Neuronal stem cell (in vitro differentiated cells): ENCODE results near the gene TMEM134.
A peak's percentile ranks its signal among the peaks of the same experiment; 100 is the strongest.

Experiments
- DNase-seq: peaks from one replicate; pipeline ENCODE4 v3.0.0-alpha.2; 2013; ENCODE audit warnings: low spot score
- H2AFZ ChIP-seq: one replicate; pipeline ENCODE4 v1.6.1; 2013; ENCODE audit warnings: mild to moderate bottlenecking, low read length, inconsistent platforms
- H2AK5ac ChIP-seq: 2 replicates; pipeline ENCODE4 v1.6.1; 2013; ENCODE audit warnings: low read depth, mild to moderate bottlenecking, inconsistent platforms, low read length, moderate library complexity, mixed read lengths
- H2BK120ac ChIP-seq: 2 replicates; pipeline ENCODE4 v1.6.1; 2013; ENCODE audit warnings: low read depth, mild to moderate bottlenecking, inconsistent platforms, low read length, moderate library complexity, mixed read lengths
- H2BK12ac ChIP-seq: one replicate; pipeline ENCODE4 v1.6.1; 2013; ENCODE audit warnings: low read length, inconsistent platforms
- H2BK15ac ChIP-seq: 2 replicates; pipeline ENCODE4 v1.6.1; 2013; ENCODE audit warnings: mild to moderate bottlenecking, low read length, inconsistent platforms, mixed read lengths
- H2BK5ac ChIP-seq: one replicate; pipeline ENCODE4 v1.6.1; 2013; ENCODE audit warnings: inconsistent platforms, mild to moderate bottlenecking, low read length, moderate library complexity
- H3K14ac ChIP-seq: one replicate; pipeline ENCODE4 v1.6.1; 2013; ENCODE audit warnings: low read length, inconsistent platforms
- H3K18ac ChIP-seq: 2 replicates; pipeline ENCODE4 v1.6.1; 2013; ENCODE audit warnings: low read length, inconsistent platforms
- H3K23ac ChIP-seq: 2 replicates; pipeline ENCODE4 v1.6.1; 2013; ENCODE audit warnings: low read depth, mild to moderate bottlenecking, mixed read lengths, low read length, inconsistent platforms; ENCODE audit not compliant: poor library complexity
- H3K27ac ChIP-seq: replicated peaks from 3 replicates; pipeline ENCODE4 v1.5.1; 2013; ENCODE audit warnings: low read length, inconsistent platforms
- H3K27me3 ChIP-seq, 3 experiments: 2 replicates each; pipeline ENCODE4 v1.6.1; 2013; ENCODE audit warnings: low read length in 3 of 3, mild to moderate bottlenecking in 2 of 3, inconsistent platforms in 1 of 3, low read depth in 1 of 3, mixed read lengths in 1 of 3, moderate library complexity in 1 of 3; ENCODE audit not compliant: control insufficient read depth in 3 of 3, insufficient read depth in 3 of 3
- H3K36me3 ChIP-seq, 2 donors: replicated peaks in 1 of 2; 2 replicates each; pipeline ENCODE4 v1.6.1; 2013; ENCODE audit warnings: low read length in 2 of 2; ENCODE audit not compliant: control insufficient read depth in 2 of 2, insufficient read depth in 2 of 2
- H3K4ac ChIP-seq: 2 replicates; pipeline ENCODE4 v1.6.1; 2013; ENCODE audit warnings: inconsistent platforms, mild to moderate bottlenecking, low read length, moderate library complexity
- H3K4me1 ChIP-seq, 2 donors: 1 replicate in 1 of 2; 2 replicates in 1 of 2; pipeline ENCODE4 v1.6.1; 2013; ENCODE audit warnings: low read length in 2 of 2, low read depth in 1 of 2; ENCODE audit not compliant: control insufficient read depth in 2 of 2, insufficient read depth in 1 of 2
- H3K4me2 ChIP-seq: one replicate; pipeline ENCODE4 v1.6.1; 2013; ENCODE audit warnings: mild to moderate bottlenecking, low read length, inconsistent platforms; ENCODE audit not compliant: insufficient read depth, poor library complexity, severe bottlenecking
- H3K4me3 ChIP-seq, 2 donors: 2 replicates each; pipeline ENCODE4 v1.5.1; 2013; ENCODE audit warnings: low read length in 2 of 2, mild to moderate bottlenecking in 2 of 2, inconsistent platforms in 1 of 2, moderate library complexity in 1 of 2
- H3K79me1 ChIP-seq: one replicate; pipeline ENCODE4 v1.6.1; 2013; ENCODE audit warnings: low read depth, mild to moderate bottlenecking, inconsistent platforms, low read length, moderate library complexity
- H3K9ac ChIP-seq: one replicate; pipeline ENCODE4 v1.6.1; 2013; ENCODE audit warnings: mild to moderate bottlenecking, low read depth, low read length, inconsistent platforms; ENCODE audit not compliant: poor library complexity
- H3K9me3 ChIP-seq, 2 donors: replicated peaks in 1 of 2; 2 replicates each; pipeline versions ENCODE3 to v1.6.1; 2013; ENCODE audit warnings: low read length in 2 of 2, mild to moderate bottlenecking in 2 of 2, inconsistent platforms in 1 of 2, low read depth in 1 of 2, mixed read lengths in 1 of 2, moderate library complexity in 1 of 2; ENCODE audit not compliant: control insufficient read depth in 2 of 2, insufficient read depth in 1 of 2
- H4K8ac ChIP-seq: one replicate; pipeline ENCODE4 v1.6.1; 2013; ENCODE audit warnings: low read depth, mild to moderate bottlenecking, inconsistent platforms, low read length, moderate library complexity
- H4K91ac ChIP-seq: one replicate; pipeline ENCODE4 v1.6.1; 2013; ENCODE audit warnings: low read length, low read depth, mild to moderate bottlenecking, inconsistent platforms; ENCODE audit not compliant: poor library complexity
- WGBS, 2 donors: extraction: QIAGEN DNeasy Blood & Tissue Kit; methylation state at CpG; one replicate each; pipeline ENCODE4 v1.1.7; 2013; ENCODE audit warnings: missing lambda C conversion rate in 2 of 2, mixed read lengths in 1 of 2; ENCODE audit not compliant: insufficient read length in 2 of 2, insufficient replicate concordance in 1 of 2; ENCODE audit errors: extremely low coverage in 2 of 2; 5-methylcytosine and 5-hydroxymethylcytosine counted together

Gene TMEM134

GRCh38 chr11:67497656-67498291 lies 28.7 kb upstream of the TMEM134 start:
- H3K27ac ChIP-seq: no peak overlapping the region
- H2BK15ac ChIP-seq: no peak overlapping the region
- peaks cover 8% of the 10 kb centered on the region for H3K79me1 ChIP-seq
- WGBS, 2 donors: no CpG with 5 or more reads among the region's 21 CpGs
- H3K9ac ChIP-seq: peak overlapping the region; percentile 44
- no peak overlapping the region for H3K4me3 ChIP-seq
- H3K23ac ChIP-seq: no peak overlapping the region
- H2AFZ ChIP-seq: no peak overlapping the region
- H2BK5ac ChIP-seq: peak overlapping the region; percentile 39
- H3K9me3 ChIP-seq: no peaks in the 10 kb centered on the region
- peaks cover 56 to 89% of the 10 kb centered on the region in 2 donors for H3K36me3 ChIP-seq
- no peak overlapping the region for H3K4me2 ChIP-seq
- H2BK12ac ChIP-seq: no peak overlapping the region
- H3K18ac ChIP-seq: no peak overlapping the region
- no peak overlapping the region for H4K91ac ChIP-seq
- no peaks in the 10 kb centered on the region for H3K4me1 ChIP-seq
- H2BK120ac ChIP-seq: no peak overlapping the region
- H3K27me3 ChIP-seq: no peaks in the 10 kb centered on the region
- H2AK5ac ChIP-seq: no peak overlapping the region
- no peak overlapping the region for H3K14ac ChIP-seq
- DNase-seq: no peak
- H4K8ac ChIP-seq: no peak overlapping the region
- no peak overlapping the region for H3K4ac ChIP-seq

DNA sequence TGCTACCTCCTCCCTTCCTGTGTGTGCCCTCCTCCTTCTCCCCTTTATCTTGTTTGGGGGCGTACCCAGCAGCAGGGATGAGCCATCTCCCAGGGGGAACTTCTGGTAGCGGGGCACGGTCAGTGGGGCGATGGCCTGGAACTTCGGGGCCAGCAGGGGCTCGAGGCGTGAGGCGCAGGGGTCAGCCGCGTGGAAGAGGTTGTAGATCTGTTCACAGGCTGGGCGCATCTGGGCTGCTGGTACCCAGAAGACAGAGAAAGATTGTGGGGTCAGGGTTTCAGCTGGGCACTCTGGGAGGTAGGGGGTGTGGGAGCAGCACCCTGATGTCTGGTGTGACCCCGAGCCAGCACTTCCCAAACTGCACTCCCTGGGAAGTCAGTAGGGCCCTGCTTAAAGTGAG lies 27.1 kb upstream of the TMEM134 start:
- Histone ChIP-seq H2AK5ac (no peak overlapping the region), H4K8ac (no peak overlapping the region), H3K14ac (no peak overlapping the region), H3K4me3 (no peak overlapping the region), H2BK5ac (no peak overlapping the region), H3K4ac (no peak overlapping the region), H2BK12ac (peak overlapping the region; percentile 10), H3K27me3 (no peaks in the 10 kb centered on the region), H3K9ac (no peak overlapping the region), H2AFZ (no peak overlapping the region), H3K9me3 (no peaks in the 10 kb centered on the region), H4K91ac (no peak overlapping the region), H3K27ac (no peak overlapping the region), H3K4me2 (no peak overlapping the region), H3K23ac (peak overlapping the region; percentile 65), H3K4me1 (no peaks in the 10 kb centered on the region), H2BK120ac (no peak overlapping the region), H2BK15ac (no peak overlapping the region), H3K18ac (no peak overlapping the region), H3K36me3 (peaks cover 59 to 90% of the 10 kb centered on the region in 2 donors), H3K79me1 (peaks cover 9% of the 10 kb centered on the region)
- WGBS, 2 donors: no CpG with 5 or more reads among the region's 12 CpGs
- no peak for DNase-seq

- Histone ChIP-seq H3K9ac (no peak overlapping the region), H3K4ac (no peak overlapping the region), H3K4me1 (no peaks in the 10 kb centered on the region), H2BK15ac (no peak overlapping the region), H2BK120ac (no peak overlapping the region), H3K4me3 (no peak overlapping the region), H3K4me2 (no peak overlapping the region), H3K23ac (no peak overlapping the region), H3K14ac (no peak overlapping the region), H3K79me1 (peaks cover 12% of the 10 kb centered on the region), H2BK5ac (no peak overlapping the region), H4K8ac (peak overlapping the region; percentile 43), H4K91ac (no peak overlapping the region), H3K18ac (peak overlapping the region; percentile 17), H3K36me3 (peaks cover 63 to 90% of the 10 kb centered on the region in 2 donors), H2BK12ac (no peak overlapping the region), H3K9me3 (no peaks in the 10 kb centered on the region), H3K27me3 (no peaks in the 10 kb centered on the region), H2AFZ (no peak overlapping the region), H2AK5ac (no peak overlapping the region), H3K27ac (no peak overlapping the region)
- no CpG with 5 or more reads among the region's 16 CpGs for WGBS, 2 donors
- DNase-seq: no peak
Observed at GRCh38 chr11:67495234-67496005, 26.4 kb upstream of the TMEM134 start.

- no peak overlapping the region for H2BK15ac ChIP-seq
- H3K4me3 ChIP-seq: no peak overlapping the region
- H3K23ac ChIP-seq: no peak overlapping the region
- no peak overlapping the region for H3K4ac ChIP-seq
- H3K4me2 ChIP-seq: no peak overlapping the region
- WGBS, 2 donors: no CpG with 5 or more reads among the region's 59 CpGs
- H2BK5ac ChIP-seq: no peak overlapping the region
- no peak for DNase-seq
- no peak overlapping the region for H3K14ac ChIP-seq
- no peak overlapping the region for H2BK12ac ChIP-seq
- H3K79me1 ChIP-seq: peaks cover 9% of the 10 kb centered on the region
- no peak overlapping the region for H2BK120ac ChIP-seq
- no peak overlapping the region for H4K91ac ChIP-seq
- no peak overlapping the region for H2AFZ ChIP-seq
- no peak overlapping the region for H3K27ac ChIP-seq
- H3K27me3 ChIP-seq: no peaks in the 10 kb centered on the region
- H4K8ac ChIP-seq: no peak overlapping the region
- H3K4me1 ChIP-seq: no peaks in the 10 kb centered on the region
- H3K9me3 ChIP-seq: no peaks in the 10 kb centered on the region
- H2AK5ac ChIP-seq: no peak overlapping the region
- H3K9ac ChIP-seq: no peak overlapping the region
- peaks cover 65 to 90% of the 10 kb centered on the region in 2 donors for H3K36me3 ChIP-seq
- peak overlapping the region; percentile 17 for H3K18ac ChIP-seq
Observed at GRCh38 chr11:67494371-67495233, 25.6 kb upstream of the TMEM134 start.
